ENCODE data around the gene TNFRSF14. TPM values are rescaled to one million over a fixed set of nuclear protein-coding genes. Genes with fewer than 3 reads are reported as not detected.

The TNFRSF14 gene
- total RNA-seq, 2 donors from 2014 or later, result 9.2 to 14.5 TPM

GRCh38 chr1:2516124-2516523 is 40.0 kb upstream of the TNFRSF14 start:
- H3K27me3 ChIP-seq, result no peaks in the 10 kb centered on the region
- no peaks in the 10 kb centered on the region for H3K4me1 ChIP-seq
- TF ChIP-seq CTCF (IDR thresholded peaks at IDR 0.05), result no peak

GRCh38 chr1:2516946-2517345 is 39.2 kb upstream of the TNFRSF14 start:
- Histone ChIP-seq H3K36me3 (peaks cover 99% of the 10 kb centered on the region), H3K4me1 (no peaks in the 10 kb centered on the region), H3K27me3 (no peaks in the 10 kb centered on the region), H3K9me3 (no peaks in the 10 kb centered on the region), H3K4me3 (no peak overlapping the region), H3K27ac (no peak overlapping the region)
- no peak for TF ChIP-seq CTCF (IDR thresholded peaks at IDR 0.05)
- no peak for DNase-seq (ENCODE audit: low spot score)

More at GRCh38 chr1:2516124-2516523, 40.0 kb upstream of the TNFRSF14 start:
- Histone ChIP-seq H3K27ac (no peak overlapping the region), H3K4me3 (no peak overlapping the region), H3K36me3 (peaks cover 100% of the 10 kb centered on the region), H3K9me3 (no peaks in the 10 kb centered on the region)
- no peak for DNase-seq (ENCODE audit: low spot score)

GRCh38 chr1:2517966-2518365 is 38.2 kb upstream of the TNFRSF14 start:
- peaks cover 88% of the 10 kb centered on the region for H3K36me3 ChIP-seq

GRCh38 chr1:2518528-2518927 is 37.6 kb upstream of the TNFRSF14 start:
- TF ChIP-seq CTCF (IDR thresholded peaks at IDR 0.05), result no peak
- Histone ChIP-seq H3K27me3 (no peaks in the 10 kb centered on the region), H3K9me3 (no peaks in the 10 kb centered on the region), H3K4me1 (peaks cover 0 to 7% of the 10 kb centered on the region in 2 donors), H3K27ac (no peak overlapping the region), H3K4me3 (no peak overlapping the region), H3K36me3 (peaks cover 83% of the 10 kb centered on the region)
- no peak for DNase-seq (ENCODE audit: low spot score)

More at GRCh38 chr1:2517966-2518365, 38.2 kb upstream of the TNFRSF14 start:
- Histone ChIP-seq H3K4me3 (no peak overlapping the region), H3K27me3 (no peaks in the 10 kb centered on the region), H3K9me3 (no peaks in the 10 kb centered on the region), H3K27ac (no peak overlapping the region), H3K4me1 (peaks cover 0 to 2% of the 10 kb centered on the region in 2 donors)
- no peak for TF ChIP-seq CTCF (IDR thresholded peaks at IDR 0.05)
- DNase-seq (ENCODE audit: low spot score), result no peak

GRCh38 chr1:2519029-2519685 is 37.0 kb upstream of the TNFRSF14 start:
- H3K9me3 ChIP-seq, result no peaks in the 10 kb centered on the region
- DNase-seq (ENCODE audit: low spot score), result no peak
- no peak overlapping the region for H3K27ac ChIP-seq
- no peak for TF ChIP-seq CTCF (IDR thresholded peaks at IDR 0.05)
- H3K4me1 ChIP-seq, result peaks cover 0 to 14% of the 10 kb centered on the region in 2 donors
- no peaks in the 10 kb centered on the region for H3K27me3 ChIP-seq
- H3K4me3 ChIP-seq, result no peak overlapping the region
- peaks cover 76% of the 10 kb centered on the region for H3K36me3 ChIP-seq

GRCh38 chr1:2519729-2520128 is 36.4 kb upstream of the TNFRSF14 start:
- no peak for DNase-seq (ENCODE audit: low spot score)
- no peak overlapping the region for H3K27ac ChIP-seq
- H3K9me3 ChIP-seq, result no peaks in the 10 kb centered on the region
- peaks cover 71% of the 10 kb centered on the region for H3K36me3 ChIP-seq
- no peak for TF ChIP-seq CTCF (IDR thresholded peaks at IDR 0.05)
- H3K4me3 ChIP-seq, result no peak overlapping the region
- H3K27me3 ChIP-seq, result no peaks in the 10 kb centered on the region
- peaks cover 0 to 19% of the 10 kb centered on the region in 2 donors for H3K4me1 ChIP-seq
